Keratinocyte (primary cell): ENCODE results near the gene OLIG3. TPM values are rescaled to one million over a fixed set of nuclear protein-coding genes. Genes with fewer than 3 reads are reported as not detected.

Experiments
- DNase-seq: peaks from one replicate; pipeline ENCODE4 v3.0.0-alpha.2; 2011; ENCODE audit warnings: low read depth, missing footprints, low spot score
- FAIRE-seq: peaks from 2 replicates; lab custom pipeline; 2011; peaks lifted over from hg19 to GRCh38; lab: Jason Lieb, UNC
- H2AFZ ChIP-seq: 2 replicates; pipeline ENCODE4 v1.6.0; 2012; ENCODE audit warnings: low read length, control low read depth, inconsistent platforms; ENCODE audit not compliant: control insufficient read depth
- H3K27ac ChIP-seq: 2 replicates; pipeline ENCODE4 v1.5.1; 2011; ENCODE audit warnings: low read length; ENCODE audit not compliant: control insufficient read depth, insufficient read depth
- H3K27me3 ChIP-seq: 3 replicates; pipeline ENCODE4 v1.6.0; 2011; ENCODE audit warnings: low read length; ENCODE audit not compliant: control insufficient read depth, insufficient read depth; ENCODE audit errors: extremely low read depth
- H3K36me3 ChIP-seq, 2 experiments: 2 replicates in 1 of 2; 3 replicates in 1 of 2; pipeline ENCODE4 v1.5.1; 2011; ENCODE audit warnings: low read length in 2 of 2, mild to moderate bottlenecking in 1 of 2; ENCODE audit not compliant: control insufficient read depth in 2 of 2, insufficient read depth in 2 of 2; ENCODE audit errors: extremely low read depth in 1 of 2
- H3K4me1 ChIP-seq: 3 replicates; pipeline ENCODE4 v1.5.1; 2011; ENCODE audit warnings: low read length; ENCODE audit not compliant: control insufficient read depth, insufficient read depth; ENCODE audit errors: extremely low read depth
- H3K4me2 ChIP-seq: 3 replicates; pipeline ENCODE4 v1.6.0; 2011; ENCODE audit warnings: low read depth, low read length; ENCODE audit not compliant: control insufficient read depth, insufficient read depth; ENCODE audit errors: extremely low read depth
- H3K4me3 ChIP-seq, 3 experiments: fragments of 200-600 bp in 1 of 3; sonication (generic) in 1 of 3; 2 replicates in 2 of 3; 3 replicates in 1 of 3; pipeline ENCODE4 v1.5.1; 2011 to 2016; ENCODE audit warnings: low read length in 3 of 3, mild to moderate bottlenecking in 3 of 3, control low read depth in 2 of 3, inconsistent platforms in 1 of 3, low read depth in 1 of 3, mixed read lengths in 1 of 3, mixed run types in 1 of 3, moderate library complexity in 1 of 3; ENCODE audit not compliant: control insufficient read depth in 2 of 3, insufficient read depth in 2 of 3; ENCODE audit errors: extremely low read depth in 1 of 3
- H3K79me2 ChIP-seq: 2 replicates; pipeline ENCODE4 v1.6.0; 2012; ENCODE audit warnings: low read length; ENCODE audit not compliant: control insufficient read depth, insufficient read depth
- H3K9ac ChIP-seq: 3 replicates; pipeline ENCODE4 v1.6.0; 2011; ENCODE audit warnings: low read length; ENCODE audit not compliant: control insufficient read depth, insufficient read depth; ENCODE audit errors: extremely low read depth
- H3K9me1 ChIP-seq: 3 replicates; pipeline ENCODE4 v1.6.0; 2011; ENCODE audit warnings: low read length; ENCODE audit not compliant: control insufficient read depth, insufficient read depth; ENCODE audit errors: extremely low read depth
- H3K9me3 ChIP-seq: 2 replicates; pipeline ENCODE4 v1.5.1; 2012; ENCODE audit warnings: low read depth, low read length; ENCODE audit not compliant: control insufficient read depth
- H4K20me1 ChIP-seq: 3 replicates; pipeline ENCODE4 v1.6.0; 2011; ENCODE audit warnings: low read length; ENCODE audit not compliant: control insufficient read depth, insufficient read depth; ENCODE audit errors: extremely low read depth
- EZH2 ChIP-seq: IDR thresholded peaks from one replicate; pipeline ENCODE4 v1.6.1; 2012; ENCODE audit warnings: inconsistent platforms, mild to moderate bottlenecking, low read length, moderate library complexity
- dilution Hi-C: fragments of 300-500 bp; cut with MboI; formaldehyde crosslinking; loops from one replicate; pipeline ENCODE4 v1.7.0; 2020; ENCODE audit warnings: low sequenced_read_pairs; ENCODE audit not compliant: extremely low pct_ligation_motif_present
- polyA plus RNA-seq, 5 experiments: library from polyadenylated mRNA; depleted of rRNA in 3 of 5; stranded (reverse) in 3 of 5; stranded (forward) in 1 of 5; unstranded in 1 of 5; fragments of >200 nt; gene quantifications; 1 replicate in 1 of 5; 2 replicates in 3 of 5; 3 replicates in 1 of 5; pipeline versions ENCODE4 v1.2.1 to v1.2.3, GENCODE V29; 2011 to 2012; ENCODE audit warnings: missing spikeins in 2 of 5, low read depth in 1 of 5, low replicate concordance in 1 of 5
- TF ChIP-seq, protein P1 (sequence below), 3 experiments: IDR thresholded peaks in 1 of 3; conservative IDR thresholded peaks in 1 of 3; optimal IDR thresholded peaks in 1 of 3; 2 replicates in 2 of 3; 3 replicates in 1 of 3; pipeline versions ENCODE3 to v1.5.1; 2011; ENCODE audit warnings: low read length in 3 of 3, mild to moderate bottlenecking in 3 of 3, moderate library complexity in 2 of 3, control low read depth in 1 of 3, inconsistent platforms in 1 of 3; ENCODE audit not compliant: insufficient read depth in 2 of 3; ENCODE audit errors: extremely low read depth in 1 of 3

Gene OLIG3
- polyA plus RNA-seq, 1 donor (not counting 4 experiments of a cell fraction or from before 2014, with no cell fraction given) = not detected

DNA sequence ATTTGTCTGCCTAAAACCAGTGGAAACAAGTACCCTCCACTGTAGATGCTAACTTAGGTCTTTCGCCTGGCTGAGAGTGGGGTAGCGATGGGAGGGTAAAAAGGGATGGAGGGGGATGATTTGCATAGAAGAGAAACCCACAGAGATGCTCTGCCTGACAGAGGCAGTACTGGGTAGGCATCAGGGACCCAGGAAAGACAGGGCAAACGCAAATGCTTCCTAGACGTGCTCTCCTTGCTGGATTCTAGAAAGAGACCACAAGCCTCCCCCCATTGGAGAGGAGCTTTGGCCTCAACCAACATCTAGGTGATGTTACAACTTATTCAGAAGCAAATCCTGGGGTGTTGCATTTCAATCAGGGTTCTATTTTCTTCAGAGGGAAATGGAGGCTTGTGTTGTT, 3.2 kb downstream of the OLIG3 start:
- H3K4me2 ChIP-seq = no peak overlapping the region
- no peaks in the 10 kb centered on the region for H3K79me2 ChIP-seq
- TF ChIP-seq, protein P1, sequence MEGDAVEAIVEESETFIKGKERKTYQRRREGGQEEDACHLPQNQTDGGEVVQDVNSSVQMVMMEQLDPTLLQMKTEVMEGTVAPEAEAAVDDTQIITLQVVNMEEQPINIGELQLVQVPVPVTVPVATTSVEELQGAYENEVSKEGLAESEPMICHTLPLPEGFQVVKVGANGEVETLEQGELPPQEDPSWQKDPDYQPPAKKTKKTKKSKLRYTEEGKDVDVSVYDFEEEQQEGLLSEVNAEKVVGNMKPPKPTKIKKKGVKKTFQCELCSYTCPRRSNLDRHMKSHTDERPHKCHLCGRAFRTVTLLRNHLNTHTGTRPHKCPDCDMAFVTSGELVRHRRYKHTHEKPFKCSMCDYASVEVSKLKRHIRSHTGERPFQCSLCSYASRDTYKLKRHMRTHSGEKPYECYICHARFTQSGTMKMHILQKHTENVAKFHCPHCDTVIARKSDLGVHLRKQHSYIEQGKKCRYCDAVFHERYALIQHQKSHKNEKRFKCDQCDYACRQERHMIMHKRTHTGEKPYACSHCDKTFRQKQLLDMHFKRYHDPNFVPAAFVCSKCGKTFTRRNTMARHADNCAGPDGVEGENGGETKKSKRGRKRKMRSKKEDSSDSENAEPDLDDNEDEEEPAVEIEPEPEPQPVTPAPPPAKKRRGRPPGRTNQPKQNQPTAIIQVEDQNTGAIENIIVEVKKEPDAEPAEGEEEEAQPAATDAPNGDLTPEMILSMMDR (optimal IDR thresholded peaks at IDR 0.05 in 1 of 3, IDR thresholded peaks at IDR 0.05 in 1 of 3, conservative IDR thresholded peaks at IDR 0.05 in 1 of 3; ENCODE audit: extremely low read depth in 1 of 3, insufficient read depth in 2 of 3, low read length in 3 of 3) = no peak
- no peak for TF ChIP-seq EZH2
- H3K27me3 ChIP-seq = peaks cover 96% of the 10 kb centered on the region
- H3K36me3 ChIP-seq = no peaks in the 10 kb centered on the region
- no peak overlapping the region for H3K4me3 ChIP-seq
- DNase-seq (no peak), FAIRE-seq (no peak)
- H3K27ac ChIP-seq = no peak overlapping the region
- H3K9me1 ChIP-seq = no peaks in the 10 kb centered on the region
- no peaks in the 10 kb centered on the region for H3K9me3 ChIP-seq
- no peak overlapping the region for H2AFZ ChIP-seq
- dilution Hi-C loops = no loop called here
- no peaks in the 10 kb centered on the region for H4K20me1 ChIP-seq
- H3K4me1 ChIP-seq = no peaks in the 10 kb centered on the region
- H3K9ac ChIP-seq = no peak overlapping the region

DNA sequence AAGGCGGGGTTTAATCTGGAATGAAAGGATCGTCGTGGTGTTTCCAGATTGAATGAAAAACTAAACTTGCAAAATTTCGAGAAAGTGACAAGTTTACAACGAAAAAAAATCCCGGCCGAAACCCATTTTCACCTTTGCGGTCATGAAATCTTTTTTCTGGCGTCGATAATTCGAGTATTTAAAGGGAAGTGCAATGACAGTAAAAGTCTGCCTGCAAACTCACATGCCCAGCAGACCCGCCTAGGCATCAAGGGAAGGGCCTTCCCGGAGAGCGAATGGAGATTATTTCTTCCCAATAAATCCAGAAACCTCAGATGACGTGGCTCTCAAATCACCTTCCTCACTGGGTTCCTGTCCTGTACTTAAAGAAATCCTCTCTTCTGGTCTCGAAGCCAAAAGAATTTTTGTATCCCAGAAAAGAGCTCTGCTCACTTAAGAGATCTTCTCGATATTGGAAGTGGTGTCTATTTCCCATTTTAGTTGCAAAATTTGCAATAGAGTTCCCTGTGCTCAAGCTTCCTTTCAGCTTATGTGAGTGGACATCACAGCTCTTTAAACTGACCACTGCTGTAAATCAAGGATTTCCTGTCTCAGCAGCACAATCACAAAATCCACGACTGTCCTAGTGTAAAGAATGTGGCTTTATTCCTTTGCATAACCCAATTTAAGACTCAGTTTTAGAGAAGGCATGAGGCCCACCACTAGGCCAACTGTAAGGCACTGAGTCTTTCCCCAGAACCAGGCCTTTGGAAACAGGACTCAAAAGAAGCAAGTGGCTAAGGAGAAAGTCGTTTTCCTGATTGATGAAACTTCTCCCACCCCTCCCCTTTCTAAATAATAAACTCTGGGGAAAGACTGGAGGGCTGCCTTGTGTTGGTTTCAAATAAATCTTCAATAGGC, 3.9 kb downstream of the OLIG3 start:
- Histone ChIP-seq H3K4me3 (no peak overlapping the region), H3K9ac (no peak overlapping the region), H3K9me1 (no peaks in the 10 kb centered on the region), H3K9me3 (no peaks in the 10 kb centered on the region), H3K4me2 (no peak overlapping the region), H2AFZ (no peak overlapping the region), H3K79me2 (no peaks in the 10 kb centered on the region), H3K27ac (no peak overlapping the region), H3K36me3 (no peaks in the 10 kb centered on the region), H3K4me1 (no peaks in the 10 kb centered on the region), H3K27me3 (peaks cover 92% of the 10 kb centered on the region), H4K20me1 (no peaks in the 10 kb centered on the region)
- TF ChIP-seq, protein P1 (optimal IDR thresholded peaks at IDR 0.05 in 1 of 3, IDR thresholded peaks at IDR 0.05 in 1 of 3, conservative IDR thresholded peaks at IDR 0.05 in 1 of 3; ENCODE audit: extremely low read depth in 1 of 3, insufficient read depth in 2 of 3, low read length in 3 of 3) = no peak
- TF ChIP-seq EZH2 = no peak
- DNase-seq (no peak), FAIRE-seq (no peak)
- dilution Hi-C loops = no loop called here
